Liver (tissue), 9 donors: ENCODE results near the gene SPTBN4. TPM values are rescaled to one million over a fixed set of nuclear protein-coding genes. Genes with fewer than 3 reads are reported as not detected.

Experiments used
- DNase-seq: peaks from one replicate; pipeline ENCODE4 v3.0.0-alpha.2; 2017; ENCODE audit warnings: low spot score
- H3K27ac ChIP-seq, 2 donors: one replicate each; pipeline ENCODE4 v1.7.0; 2013; ENCODE audit warnings: inconsistent platforms in 2 of 2, low read length in 2 of 2, control low read depth in 1 of 2, low read depth in 1 of 2, mild to moderate bottlenecking in 1 of 2
- H3K27me3 ChIP-seq, 4 donors: one replicate each; pipeline versions ENCODE4 v1.6.1 to v1.7.0; 2013; ENCODE audit warnings: low read length in 3 of 4, inconsistent platforms in 1 of 4, mild to moderate bottlenecking in 1 of 4, moderate library complexity in 1 of 4; ENCODE audit not compliant: control insufficient read depth in 4 of 4, insufficient read depth in 4 of 4
- H3K36me3 ChIP-seq, 4 donors: one replicate each; pipeline versions ENCODE4 v1.6.1 to v1.7.0; 2013; ENCODE audit warnings: low read length in 3 of 4, mild to moderate bottlenecking in 3 of 4, low read depth in 1 of 4, moderate library complexity in 1 of 4; ENCODE audit not compliant: control insufficient read depth in 4 of 4, insufficient read depth in 3 of 4
- H3K4me1 ChIP-seq, 4 donors: one replicate each; pipeline versions ENCODE4 v1.6.1 to v1.7.0; 2013; ENCODE audit warnings: low read length in 3 of 4, mild to moderate bottlenecking in 3 of 4, moderate library complexity in 1 of 4; ENCODE audit not compliant: control insufficient read depth in 4 of 4, insufficient read depth in 4 of 4
- H3K4me3 ChIP-seq, 3 donors: one replicate each; pipeline versions ENCODE4 v1.6.1 to v1.7.0; 2013; ENCODE audit warnings: low read length in 3 of 3, control low read depth in 1 of 3, low read depth in 1 of 3, mild to moderate bottlenecking in 1 of 3
- H3K9ac ChIP-seq, 2 donors: one replicate each; pipeline ENCODE4 v1.7.0; 2013; ENCODE audit warnings: low read length in 2 of 2, mild to moderate bottlenecking in 2 of 2, moderate library complexity in 2 of 2, control low read depth in 1 of 2, low read depth in 1 of 2
- H3K9me3 ChIP-seq, 4 donors: one replicate each; pipeline versions ENCODE4 v1.6.1 to v1.7.0; 2013; ENCODE audit warnings: low read length in 3 of 4; ENCODE audit not compliant: control insufficient read depth in 4 of 4
- EGR1 ChIP-seq, 2 donors: IDR thresholded peaks; 2 replicates each; pipeline ENCODE4 v1.6.1; 2016 to 2018; ENCODE audit warnings: antibody characterized with exemption in 2 of 2, low read depth in 2 of 2
- FOXA1 ChIP-seq: IDR thresholded peaks from 2 replicates; pipeline ENCODE4 v1.6.1; 2016; ENCODE audit warnings: antibody characterized with exemption
- FOXA2 ChIP-seq: IDR thresholded peaks from 2 replicates; pipeline ENCODE4 v1.6.1; 2016; ENCODE audit warnings: antibody characterized with exemption
- GABPA ChIP-seq, 2 donors: IDR thresholded peaks in 1 of 2; conservative IDR thresholded peaks in 1 of 2; 2 replicates each; pipeline ENCODE4 v1.6.1; 2016; ENCODE audit warnings: antibody characterized with exemption in 2 of 2, mild to moderate bottlenecking in 1 of 2, moderate library complexity in 1 of 2
- JUND ChIP-seq, 2 donors: IDR thresholded peaks; 2 replicates each; pipeline ENCODE4 v1.6.1; 2016; ENCODE audit warnings: antibody characterized with exemption in 2 of 2
- MAX ChIP-seq: IDR thresholded peaks from 2 replicates; pipeline ENCODE4 v1.6.1; 2016; ENCODE audit warnings: antibody characterized with exemption
- NR2F2 ChIP-seq: IDR thresholded peaks from 2 replicates; pipeline ENCODE4 v1.6.1; 2016; ENCODE audit warnings: antibody characterized with exemption
- RAD21 ChIP-seq, 2 donors: IDR thresholded peaks; 2 replicates each; pipeline ENCODE4 v1.6.1; 2016; ENCODE audit warnings: antibody characterized with exemption in 2 of 2, mild to moderate bottlenecking in 2 of 2
- REST ChIP-seq: IDR thresholded peaks from 2 replicates; pipeline ENCODE4 v1.6.1; 2016; ENCODE audit warnings: antibody characterized with exemption, mild to moderate bottlenecking
- RXRA ChIP-seq, 2 donors: IDR thresholded peaks; 2 replicates each; pipeline ENCODE4 v1.6.1; 2017 to 2018; ENCODE audit warnings: antibody characterized with exemption in 2 of 2, mild to moderate bottlenecking in 1 of 2
- SP1 ChIP-seq: IDR thresholded peaks from 2 replicates; pipeline ENCODE4 v1.6.1; 2018; ENCODE audit warnings: antibody characterized with exemption, mild to moderate bottlenecking
- TAF1 ChIP-seq: conservative IDR thresholded peaks from 2 replicates; pipeline ENCODE4 v1.6.1; 2016; ENCODE audit warnings: antibody characterized with exemption, mild to moderate bottlenecking
- YY1 ChIP-seq: IDR thresholded peaks from 2 replicates; pipeline ENCODE4 v1.6.1; 2016; ENCODE audit warnings: antibody characterized with exemption, mild to moderate bottlenecking
- ZBTB33 ChIP-seq: IDR thresholded peaks from 2 replicates; pipeline ENCODE4 v1.6.1; 2016; ENCODE audit warnings: antibody characterized with exemption
- WGBS: extraction: QIAGEN DNeasy Blood & Tissue Kit; methylation state at CpG from one replicate; pipeline ENCODE4 v1.1.7; 2013; 5-methylcytosine and 5-hydroxymethylcytosine counted together
- polyA plus RNA-seq, 2 donors: library from polyadenylated mRNA; stranded (reverse) in 1 of 2; unstranded in 1 of 2; fragments of 200-250 nt in 1 of 2; fragments of >200 nt in 1 of 2; fragmentation: Nextera tagmentation in 1 of 2; extraction: Ambion mirVana in 1 of 2; gene quantifications; one replicate each; pipeline versions ENCODE4 v1.2.1 to v1.2.3, GENCODE V29; 2013 to 2015
- total RNA-seq, 2 donors: library from RNA; depleted of rRNA; stranded (reverse); fragments of >200 nt; gene quantifications; one replicate each; pipeline ENCODE4 v1.2.3, GENCODE V29; 2014
- TF ChIP-seq, protein P1 (sequence below): fragments of 150-350 bp; IDR thresholded peaks from 2 replicates; pipeline ENCODE4 v1.5.1; 2017; ENCODE audit warnings: improper control_type of control experiment, low read depth, low read length; ENCODE audit not compliant: missing input control
- TF ChIP-seq, protein P2 (sequence below): IDR thresholded peaks from 2 replicates; pipeline ENCODE4 v1.6.1; 2016; ENCODE audit warnings: antibody characterized with exemption
- donor health status: healthy.
- donor health status: healthy.
- donor health status: healthy.
- donor health status: healthy.
- donor health status: healthy.

Gene SPTBN4
- total and polyA plus RNA-seq, 4 donors: 0.13 to 1.1 (median 0.62) TPM

DNA sequence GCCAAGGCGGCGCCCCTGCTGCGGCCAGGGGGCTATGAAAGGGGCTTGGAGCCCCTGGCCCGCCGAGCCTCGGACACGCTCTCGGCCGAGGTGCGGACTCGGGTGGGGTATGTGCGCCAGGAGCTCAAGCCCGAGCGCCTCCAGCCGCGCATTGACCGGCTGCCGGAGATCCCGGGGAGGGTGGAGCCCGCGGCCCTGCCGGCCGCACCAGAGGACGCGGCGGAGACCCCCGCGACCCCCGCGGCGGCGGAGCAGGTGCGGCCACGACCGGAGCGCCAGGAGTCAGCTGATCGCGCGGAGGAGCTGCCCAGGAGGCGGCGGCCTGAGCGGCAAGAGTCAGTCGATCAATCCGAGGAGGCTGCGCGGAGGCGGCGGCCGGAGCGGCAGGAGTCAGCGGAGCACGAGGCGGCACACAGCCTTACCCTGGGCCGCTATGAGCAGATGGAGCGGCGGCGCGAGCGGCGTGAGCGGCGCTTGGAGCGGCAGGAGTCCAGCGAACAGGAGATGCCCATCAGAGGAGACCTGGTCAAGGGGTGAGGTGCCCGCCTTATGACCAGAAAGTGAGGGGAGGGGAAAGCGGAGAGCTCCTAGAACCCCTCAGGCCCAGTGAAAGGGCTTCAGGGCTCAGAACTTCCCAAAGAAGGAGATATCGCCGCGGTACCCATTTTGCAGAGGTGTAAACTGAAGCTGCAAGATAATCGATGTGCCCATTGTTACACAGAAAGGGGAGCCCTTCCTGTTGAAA is 101.1 kb downstream of the SPTBN4 start:
- no peak overlapping the region for H3K9ac ChIP-seq
- 9% methylated on average over 70 of the region's 70 CpGs for WGBS

DNA sequence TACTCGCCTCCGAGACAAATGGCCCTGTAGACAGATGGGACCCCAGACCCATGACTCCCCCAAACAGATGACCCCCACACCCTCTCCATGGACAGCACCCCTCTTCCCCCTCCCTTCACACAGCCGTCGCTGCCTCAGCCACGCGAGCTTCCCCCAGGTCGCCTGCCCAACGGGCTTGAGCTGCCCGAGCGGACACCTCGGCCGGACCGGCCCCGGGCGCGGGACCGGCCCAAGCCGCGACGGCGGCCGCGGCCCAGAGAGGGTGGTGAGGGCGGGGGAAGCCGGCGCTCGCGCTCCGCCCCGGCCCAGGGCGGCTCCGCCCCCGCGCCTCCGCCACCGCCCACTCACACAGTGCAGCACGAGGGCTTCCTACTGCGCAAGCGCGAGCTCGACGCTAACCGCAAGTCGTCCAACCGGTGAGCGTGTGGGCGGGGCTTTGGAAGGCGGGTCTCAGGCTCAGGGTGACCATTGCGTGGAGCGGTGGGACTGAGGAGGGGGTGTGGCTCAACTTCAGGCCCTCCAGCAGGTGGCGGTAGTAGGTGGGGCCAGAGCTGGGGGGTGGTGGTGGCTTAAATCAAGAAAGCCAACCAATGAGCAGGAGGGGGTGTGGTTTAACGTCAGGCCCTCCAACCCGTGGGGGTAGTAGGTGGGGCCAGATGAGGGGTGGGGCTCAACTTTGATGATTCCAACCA is 103.7 kb downstream of the SPTBN4 start:
- H3K4me1 ChIP-seq: peaks cover 2 to 6% (median 3%) of the 10 kb centered on the region in 4 donors
- H3K9me3 ChIP-seq: no peaks in the 10 kb centered on the region
- 2% methylated on average over 53 of the region's 53 CpGs for WGBS
- no peak overlapping the region for H3K27ac ChIP-seq
- DNase-seq: peak; percentile 93
- peaks cover 0 to 4% (median 2%) of the 10 kb centered on the region in 4 donors for H3K27me3 ChIP-seq
- peak overlapping the region in 1 of 3 donors; percentile 37 for H3K4me3 ChIP-seq
- TF ChIP-seq GABPA (IDR thresholded peaks at IDR 0.05 in 1 of 2, conservative IDR thresholded peaks at IDR 0.05 in 1 of 2): peak in 1 of 2 donors; percentile 8
- TF ChIP-seq RAD21 (IDR thresholded peaks at IDR 0.05): no peak
- TF ChIP-seq FOXA1: peak; percentile 68
- TF ChIP-seq SP1: peak; percentile 86
- no peak for TF ChIP-seq JUND (IDR thresholded peaks at IDR 0.05)
- peak; percentile 51 for TF ChIP-seq MAX
- TF ChIP-seq, protein P1, sequence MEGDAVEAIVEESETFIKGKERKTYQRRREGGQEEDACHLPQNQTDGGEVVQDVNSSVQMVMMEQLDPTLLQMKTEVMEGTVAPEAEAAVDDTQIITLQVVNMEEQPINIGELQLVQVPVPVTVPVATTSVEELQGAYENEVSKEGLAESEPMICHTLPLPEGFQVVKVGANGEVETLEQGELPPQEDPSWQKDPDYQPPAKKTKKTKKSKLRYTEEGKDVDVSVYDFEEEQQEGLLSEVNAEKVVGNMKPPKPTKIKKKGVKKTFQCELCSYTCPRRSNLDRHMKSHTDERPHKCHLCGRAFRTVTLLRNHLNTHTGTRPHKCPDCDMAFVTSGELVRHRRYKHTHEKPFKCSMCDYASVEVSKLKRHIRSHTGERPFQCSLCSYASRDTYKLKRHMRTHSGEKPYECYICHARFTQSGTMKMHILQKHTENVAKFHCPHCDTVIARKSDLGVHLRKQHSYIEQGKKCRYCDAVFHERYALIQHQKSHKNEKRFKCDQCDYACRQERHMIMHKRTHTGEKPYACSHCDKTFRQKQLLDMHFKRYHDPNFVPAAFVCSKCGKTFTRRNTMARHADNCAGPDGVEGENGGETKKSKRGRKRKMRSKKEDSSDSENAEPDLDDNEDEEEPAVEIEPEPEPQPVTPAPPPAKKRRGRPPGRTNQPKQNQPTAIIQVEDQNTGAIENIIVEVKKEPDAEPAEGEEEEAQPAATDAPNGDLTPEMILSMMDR: peak; percentile 37
- peak; percentile 63 for TF ChIP-seq FOXA2
- TF ChIP-seq RXRA (IDR thresholded peaks at IDR 0.05): no peak
- peak; percentile 43 for TF ChIP-seq YY1
- TF ChIP-seq, protein P2, sequence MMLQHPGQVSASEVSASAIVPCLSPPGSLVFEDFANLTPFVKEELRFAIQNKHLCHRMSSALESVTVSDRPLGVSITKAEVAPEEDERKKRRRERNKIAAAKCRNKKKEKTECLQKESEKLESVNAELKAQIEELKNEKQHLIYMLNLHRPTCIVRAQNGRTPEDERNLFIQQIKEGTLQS: no peak
- no peak for TF ChIP-seq TAF1
- TF ChIP-seq NR2F2: no peak
- TF ChIP-seq REST: no peak
- TF ChIP-seq EGR1 (IDR thresholded peaks at IDR 0.05; ENCODE audit: low read depth in 2 of 2): peak; percentile 89 to 94
- TF ChIP-seq ZBTB33: no peak
- no peak overlapping the region for H3K9ac ChIP-seq
- H3K36me3 ChIP-seq: no peaks in the 10 kb centered on the region

More for the DNA sequence above, 101.1 kb downstream of the SPTBN4 start:
- H3K9me3 ChIP-seq: no peaks in the 10 kb centered on the region
- peaks cover 0 to 4% (median 3%) of the 10 kb centered on the region in 4 donors for H3K27me3 ChIP-seq
- no peak for TF ChIP-seq GABPA (IDR thresholded peaks at IDR 0.05 in 1 of 2, conservative IDR thresholded peaks at IDR 0.05 in 1 of 2)
- TF ChIP-seq, protein P1: no peak
- no peak for TF ChIP-seq EGR1 (IDR thresholded peaks at IDR 0.05; ENCODE audit: low read depth in 2 of 2)
- no peak for TF ChIP-seq YY1
- H3K4me3 ChIP-seq: peak overlapping the region in 1 of 3 donors; percentile 23
- no peaks in the 10 kb centered on the region for H3K36me3 ChIP-seq
- H3K27ac ChIP-seq: no peak overlapping the region
- peaks cover 2 to 6% (median 3%) of the 10 kb centered on the region in 4 donors for H3K4me1 ChIP-seq
- no peak for DNase-seq
